GM12878 (cell line): ENCODE data around the gene SECTM1.

Experiments
- BHLHE40 ChIP-seq, 2 experiments: fragments of 450-650 bp in 1 of 2; IDR thresholded peaks; 2 replicates each; pipeline ENCODE4 v1.6.1; 2011 to 2017; ENCODE audit warnings: low read depth in 2 of 2, borderline replicate concordance in 1 of 2, improper control_type of control experiment in 1 of 2, low read length in 1 of 2, mild to moderate bottlenecking in 1 of 2
- CBX5 ChIP-seq: sonication (generic); IDR thresholded peaks from 2 replicates; pipeline ENCODE4 v1.6.1; 2016; ENCODE audit warnings: low read depth, moderate library complexity, mild to moderate bottlenecking, inconsistent platforms
- CHD2 ChIP-seq: IDR thresholded peaks from 2 replicates; pipeline ENCODE4 v1.6.1; 2011; ENCODE audit warnings: low read depth, low read length, improper control_type of control experiment, borderline replicate concordance
- HCFC1 ChIP-seq: fragments of 150-350 bp; IDR thresholded peaks from 2 replicates; pipeline ENCODE4 v1.6.1; 2014; ENCODE audit warnings: low read length
- POLR2AphosphoS5 ChIP-seq: IDR thresholded peaks from 2 replicates; pipeline ENCODE4 v1.6.1; 2011; ENCODE audit warnings: mild to moderate bottlenecking, low read length, inconsistent platforms
- RAD21 ChIP-seq: IDR thresholded peaks from 2 replicates; pipeline ENCODE4 v1.6.1; 2011; ENCODE audit warnings: mild to moderate bottlenecking, low read depth, low read length, moderate library complexity; ENCODE audit not compliant: insufficient read depth
- RCOR1 ChIP-seq: conservative IDR thresholded peaks from 2 replicates; pipeline ENCODE4 v1.6.1; 2012; ENCODE audit warnings: low read depth, low read length, improper control_type of control experiment
- SP1 ChIP-seq: IDR thresholded peaks from one replicate; pipeline ENCODE4 v1.6.1; 2011; ENCODE audit warnings: low read depth, low read length
- ZSCAN29 ChIP-seq: fragments of 450-650 bp; IDR thresholded peaks from 2 replicates; pipeline ENCODE4 v1.6.1; 2017; ENCODE audit warnings: mild to moderate bottlenecking, moderate library complexity
- TF ChIP-seq, protein P1 (sequence below), 3 experiments: IDR thresholded peaks in 2 of 3; conservative IDR thresholded peaks in 1 of 3; 2 replicates each; pipeline ENCODE4 v1.5.1; 2011; ENCODE audit warnings: low read depth in 3 of 3, low read length in 3 of 3, mild to moderate bottlenecking in 3 of 3, control low read depth in 2 of 3, moderate library complexity in 2 of 3, inconsistent platforms in 1 of 3, mixed read lengths in 1 of 3; ENCODE audit not compliant: control insufficient read depth in 2 of 3, insufficient read depth in 1 of 3; ENCODE audit errors: extremely low read depth in 1 of 3
- TF ChIP-seq, protein P2 (sequence below): IDR thresholded peaks from 2 replicates; pipeline ENCODE4 v1.6.1; 2012; ENCODE audit warnings: low read depth, low read length, improper control_type of control experiment
- TF ChIP-seq, protein P3 (sequence below): IDR thresholded peaks from 2 replicates; pipeline ENCODE4 v1.6.1; 2012; ENCODE audit warnings: mild to moderate bottlenecking, low read depth, low read length
- TF ChIP-seq, protein P4 (sequence below): IDR thresholded peaks from 2 replicates; pipeline ENCODE4 v1.6.1; 2011; ENCODE audit warnings: low read depth, mild to moderate bottlenecking, low read length, moderate library complexity, borderline replicate concordance; ENCODE audit errors: extremely low read depth
- TF ChIP-seq, protein P5 (sequence below): fragments of 450-650 bp; formaldehyde crosslinking; IDR thresholded peaks from 2 replicates; pipeline ENCODE4 v1.4.0; 2020; ENCODE audit warnings: mild to moderate bottlenecking, moderate library complexity

DNA sequence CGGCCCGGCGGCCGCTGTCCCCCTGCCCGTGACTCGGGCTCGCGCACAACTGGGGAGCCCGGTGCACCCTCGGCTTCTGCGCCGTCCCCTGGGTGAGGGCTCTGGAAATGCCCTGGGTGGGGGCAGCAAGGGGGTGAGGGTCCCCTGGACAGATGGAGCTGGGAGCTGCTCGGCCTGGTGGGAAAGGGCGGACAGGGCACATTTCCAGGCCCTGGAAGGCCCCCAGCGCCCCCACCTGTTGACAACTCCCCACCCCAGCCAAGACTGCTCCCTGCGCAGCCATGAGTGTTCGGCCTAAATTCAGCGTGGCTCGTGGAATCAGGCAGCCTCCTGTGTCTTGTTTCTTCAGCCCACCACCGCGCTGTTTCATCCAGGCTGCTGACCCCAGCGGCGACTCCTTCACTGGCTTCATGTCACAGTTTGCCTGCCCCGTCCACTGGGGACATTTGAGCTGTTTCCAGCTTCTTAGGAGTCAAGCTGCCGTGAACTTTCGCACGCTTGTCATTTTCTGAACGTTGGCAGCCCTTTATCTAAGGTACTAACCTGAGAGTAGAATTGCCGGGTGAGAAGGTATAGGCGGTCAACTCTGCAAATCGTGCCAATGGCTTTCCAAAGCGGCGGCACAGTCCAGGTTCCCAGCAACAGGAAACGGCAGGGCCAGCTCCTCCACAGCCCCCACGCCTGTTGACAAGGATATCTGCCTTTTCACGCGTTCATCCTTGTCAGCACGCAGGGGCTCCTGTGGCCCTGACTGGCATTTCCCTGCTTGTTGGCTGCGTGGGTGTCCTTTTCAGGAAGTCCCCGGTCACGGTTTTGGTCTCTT lies 38.9 kb upstream of the SECTM1 start:
- TF ChIP-seq CHD2 (no peak), RCOR1 (no peak), ZSCAN29 (no peak), RAD21 (no peak), HCFC1 (no peak), POLR2AphosphoS5 (no peak), SP1 (no peak), CBX5 (no peak), BHLHE40 (IDR thresholded peaks at IDR 0.05; ENCODE audit: borderline replicate concordance in 1 of 2, low read depth in 2 of 2, low read length in 1 of 2) (peak in 1 of 2 experiments; percentile 28; a peak in 1 of 4 replicates)
- TF ChIP-seq, protein P1, sequence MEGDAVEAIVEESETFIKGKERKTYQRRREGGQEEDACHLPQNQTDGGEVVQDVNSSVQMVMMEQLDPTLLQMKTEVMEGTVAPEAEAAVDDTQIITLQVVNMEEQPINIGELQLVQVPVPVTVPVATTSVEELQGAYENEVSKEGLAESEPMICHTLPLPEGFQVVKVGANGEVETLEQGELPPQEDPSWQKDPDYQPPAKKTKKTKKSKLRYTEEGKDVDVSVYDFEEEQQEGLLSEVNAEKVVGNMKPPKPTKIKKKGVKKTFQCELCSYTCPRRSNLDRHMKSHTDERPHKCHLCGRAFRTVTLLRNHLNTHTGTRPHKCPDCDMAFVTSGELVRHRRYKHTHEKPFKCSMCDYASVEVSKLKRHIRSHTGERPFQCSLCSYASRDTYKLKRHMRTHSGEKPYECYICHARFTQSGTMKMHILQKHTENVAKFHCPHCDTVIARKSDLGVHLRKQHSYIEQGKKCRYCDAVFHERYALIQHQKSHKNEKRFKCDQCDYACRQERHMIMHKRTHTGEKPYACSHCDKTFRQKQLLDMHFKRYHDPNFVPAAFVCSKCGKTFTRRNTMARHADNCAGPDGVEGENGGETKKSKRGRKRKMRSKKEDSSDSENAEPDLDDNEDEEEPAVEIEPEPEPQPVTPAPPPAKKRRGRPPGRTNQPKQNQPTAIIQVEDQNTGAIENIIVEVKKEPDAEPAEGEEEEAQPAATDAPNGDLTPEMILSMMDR (IDR thresholded peaks at IDR 0.05 in 2 of 3, conservative IDR thresholded peaks at IDR 0.05 in 1 of 3; ENCODE audit: control insufficient read depth in 2 of 3, extremely low read depth in 1 of 3, insufficient read depth in 1 of 3, low read depth in 3 of 3, low read length in 3 of 3) = no peak
- TF ChIP-seq, protein P2, sequence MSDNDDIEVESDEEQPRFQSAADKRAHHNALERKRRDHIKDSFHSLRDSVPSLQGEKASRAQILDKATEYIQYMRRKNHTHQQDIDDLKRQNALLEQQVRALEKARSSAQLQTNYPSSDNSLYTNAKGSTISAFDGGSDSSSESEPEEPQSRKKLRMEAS = no peak
- TF ChIP-seq, protein P3, sequence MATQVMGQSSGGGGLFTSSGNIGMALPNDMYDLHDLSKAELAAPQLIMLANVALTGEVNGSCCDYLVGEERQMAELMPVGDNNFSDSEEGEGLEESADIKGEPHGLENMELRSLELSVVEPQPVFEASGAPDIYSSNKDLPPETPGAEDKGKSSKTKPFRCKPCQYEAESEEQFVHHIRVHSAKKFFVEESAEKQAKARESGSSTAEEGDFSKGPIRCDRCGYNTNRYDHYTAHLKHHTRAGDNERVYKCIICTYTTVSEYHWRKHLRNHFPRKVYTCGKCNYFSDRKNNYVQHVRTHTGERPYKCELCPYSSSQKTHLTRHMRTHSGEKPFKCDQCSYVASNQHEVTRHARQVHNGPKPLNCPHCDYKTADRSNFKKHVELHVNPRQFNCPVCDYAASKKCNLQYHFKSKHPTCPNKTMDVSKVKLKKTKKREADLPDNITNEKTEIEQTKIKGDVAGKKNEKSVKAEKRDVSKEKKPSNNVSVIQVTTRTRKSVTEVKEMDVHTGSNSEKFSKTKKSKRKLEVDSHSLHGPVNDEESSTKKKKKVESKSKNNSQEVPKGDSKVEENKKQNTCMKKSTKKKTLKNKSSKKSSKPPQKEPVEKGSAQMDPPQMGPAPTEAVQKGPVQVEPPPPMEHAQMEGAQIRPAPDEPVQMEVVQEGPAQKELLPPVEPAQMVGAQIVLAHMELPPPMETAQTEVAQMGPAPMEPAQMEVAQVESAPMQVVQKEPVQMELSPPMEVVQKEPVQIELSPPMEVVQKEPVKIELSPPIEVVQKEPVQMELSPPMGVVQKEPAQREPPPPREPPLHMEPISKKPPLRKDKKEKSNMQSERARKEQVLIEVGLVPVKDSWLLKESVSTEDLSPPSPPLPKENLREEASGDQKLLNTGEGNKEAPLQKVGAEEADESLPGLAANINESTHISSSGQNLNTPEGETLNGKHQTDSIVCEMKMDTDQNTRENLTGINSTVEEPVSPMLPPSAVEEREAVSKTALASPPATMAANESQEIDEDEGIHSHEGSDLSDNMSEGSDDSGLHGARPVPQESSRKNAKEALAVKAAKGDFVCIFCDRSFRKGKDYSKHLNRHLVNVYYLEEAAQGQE = no peak
- TF ChIP-seq, protein P4, sequence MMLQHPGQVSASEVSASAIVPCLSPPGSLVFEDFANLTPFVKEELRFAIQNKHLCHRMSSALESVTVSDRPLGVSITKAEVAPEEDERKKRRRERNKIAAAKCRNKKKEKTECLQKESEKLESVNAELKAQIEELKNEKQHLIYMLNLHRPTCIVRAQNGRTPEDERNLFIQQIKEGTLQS = no peak
- TF ChIP-seq, protein P5, sequence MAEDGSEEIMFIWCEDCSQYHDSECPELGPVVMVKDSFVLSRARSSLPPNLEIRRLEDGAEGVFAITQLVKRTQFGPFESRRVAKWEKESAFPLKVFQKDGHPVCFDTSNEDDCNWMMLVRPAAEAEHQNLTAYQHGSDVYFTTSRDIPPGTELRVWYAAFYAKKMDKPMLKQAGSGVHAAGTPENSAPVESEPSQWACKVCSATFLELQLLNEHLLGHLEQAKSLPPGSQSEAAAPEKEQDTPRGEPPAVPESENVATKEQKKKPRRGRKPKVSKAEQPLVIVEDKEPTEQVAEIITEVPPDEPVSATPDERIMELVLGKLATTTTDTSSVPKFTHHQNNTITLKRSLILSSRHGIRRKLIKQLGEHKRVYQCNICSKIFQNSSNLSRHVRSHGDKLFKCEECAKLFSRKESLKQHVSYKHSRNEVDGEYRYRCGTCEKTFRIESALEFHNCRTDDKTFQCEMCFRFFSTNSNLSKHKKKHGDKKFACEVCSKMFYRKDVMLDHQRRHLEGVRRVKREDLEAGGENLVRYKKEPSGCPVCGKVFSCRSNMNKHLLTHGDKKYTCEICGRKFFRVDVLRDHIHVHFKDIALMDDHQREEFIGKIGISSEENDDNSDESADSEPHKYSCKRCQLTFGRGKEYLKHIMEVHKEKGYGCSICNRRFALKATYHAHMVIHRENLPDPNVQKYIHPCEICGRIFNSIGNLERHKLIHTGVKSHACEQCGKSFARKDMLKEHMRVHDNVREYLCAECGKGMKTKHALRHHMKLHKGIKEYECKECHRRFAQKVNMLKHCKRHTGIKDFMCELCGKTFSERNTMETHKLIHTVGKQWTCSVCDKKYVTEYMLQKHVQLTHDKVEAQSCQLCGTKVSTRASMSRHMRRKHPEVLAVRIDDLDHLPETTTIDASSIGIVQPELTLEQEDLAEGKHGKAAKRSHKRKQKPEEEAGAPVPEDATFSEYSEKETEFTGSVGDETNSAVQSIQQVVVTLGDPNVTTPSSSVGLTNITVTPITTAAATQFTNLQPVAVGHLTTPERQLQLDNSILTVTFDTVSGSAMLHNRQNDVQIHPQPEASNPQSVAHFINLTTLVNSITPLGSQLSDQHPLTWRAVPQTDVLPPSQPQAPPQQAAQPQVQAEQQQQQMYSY (CRISPR knock-in tag) = no peak
